Uterus (tissue), 2 donors: ENCODE results near the gene TUBB2A.

Experiments
- CTCF ChIP-seq, 4 experiments: fragments of 200-600 bp in 2 of 4; fragments of 450-650 bp in 2 of 4; sonication (generic) in 2 of 4; IDR thresholded peaks; one replicate each; pipeline ENCODE4 v1.5.1; 2016 to 2019; ENCODE audit warnings: antibody characterized with exemption in 4 of 4, mild to moderate bottlenecking in 2 of 4, moderate library complexity in 1 of 4
- POLR2A ChIP-seq, 2 donors: fragments of 450-650 bp; IDR thresholded peaks; one replicate each; pipeline ENCODE4 v1.6.1; 2016; ENCODE audit warnings: antibody characterized with exemption in 2 of 2, mild to moderate bottlenecking in 1 of 2, moderate library complexity in 1 of 2

DNA sequence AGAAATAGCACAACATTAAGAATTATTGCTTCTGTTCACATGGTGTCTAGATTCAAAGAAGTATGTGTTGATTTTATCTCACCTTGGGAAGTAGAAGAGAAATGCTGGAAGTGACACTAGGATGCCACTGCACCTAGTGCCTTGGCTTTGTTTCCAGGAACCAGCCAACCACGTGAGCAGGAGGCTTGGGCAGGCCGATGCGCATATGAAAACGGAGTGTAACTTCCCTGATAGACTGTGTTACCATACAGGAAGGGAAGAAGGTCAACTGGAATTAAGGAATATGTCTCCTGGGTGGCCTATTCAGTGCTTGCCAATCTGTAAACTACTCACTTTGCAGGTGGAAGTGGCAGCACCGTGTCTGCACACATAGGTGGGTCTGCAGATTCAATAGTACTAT is 42.0 kb upstream of the TUBB2A start:
- TF ChIP-seq CTCF (IDR thresholded peaks at IDR 0.05) (no peak), POLR2A (IDR thresholded peaks at IDR 0.05) (no peak)
